Endodermal cell (in vitro differentiated cells): Measurements from ENCODE around the gene ARAP3. TPM values are rescaled to one million over a fixed set of nuclear protein-coding genes. Genes with fewer than 3 reads are reported as not detected.

ENCODE experiments used
- DNase-seq: peaks from one replicate; pipeline ENCODE4 v3.0.0-alpha.2; 2017
- H3K27ac ChIP-seq: 2 replicates; pipeline ENCODE4 v1.5.1; 2013; ENCODE audit warnings: mild to moderate bottlenecking, low read depth, low read length, moderate library complexity
- H3K27me3 ChIP-seq: 2 replicates; pipeline ENCODE4 v1.6.1; 2013; ENCODE audit warnings: mild to moderate bottlenecking, low read length, moderate library complexity; ENCODE audit not compliant: insufficient read depth, control insufficient read depth, poor library complexity, severe bottlenecking
- H3K36me3 ChIP-seq: 2 replicates; pipeline ENCODE4 v1.7.0; 2013; ENCODE audit warnings: mild to moderate bottlenecking, low read length, moderate library complexity; ENCODE audit not compliant: control insufficient read depth, insufficient read depth
- H3K4me1 ChIP-seq: one replicate; pipeline ENCODE4 v1.7.0; 2013; ENCODE audit warnings: low read length; ENCODE audit not compliant: control insufficient read depth, insufficient read depth
- H3K4me3 ChIP-seq: 2 replicates; pipeline ENCODE4 v1.5.1; 2013; ENCODE audit warnings: mild to moderate bottlenecking, low read length, moderate library complexity
- H3K9ac ChIP-seq: 2 replicates; pipeline ENCODE4 v1.6.1; 2013; ENCODE audit warnings: mild to moderate bottlenecking, low read length, moderate library complexity; ENCODE audit not compliant: poor library complexity, severe bottlenecking; ENCODE audit errors: extremely low read depth
- H3K9me3 ChIP-seq: 2 replicates; pipeline ENCODE4 v1.6.1; 2013; ENCODE audit warnings: mild to moderate bottlenecking, low read length, moderate library complexity; ENCODE audit not compliant: control insufficient read depth
- H3K27ac Mint-ChIP-seq: 2 replicates; pipeline ENCODE4 v1.8.0; 2020; ENCODE audit warnings: mixed read lengths
- H3K27me3 Mint-ChIP-seq: 2 replicates; pipeline ENCODE4 v1.8.0; 2021; ENCODE audit warnings: mild to moderate bottlenecking, mixed read lengths; ENCODE audit not compliant: insufficient read depth
- H3K36me3 Mint-ChIP-seq: 2 replicates; pipeline ENCODE4 v1.8.0; 2020; ENCODE audit warnings: low read depth, mixed read lengths
- H3K4me1 Mint-ChIP-seq: 2 replicates; pipeline ENCODE4 v1.8.0; 2020; ENCODE audit warnings: mixed read lengths
- H3K4me3 Mint-ChIP-seq: 2 replicates; pipeline ENCODE4 v1.8.0; 2020; ENCODE audit warnings: mild to moderate bottlenecking, moderate library complexity, mixed read lengths
- H3K9me3 Mint-ChIP-seq: 2 replicates; pipeline ENCODE4 v1.8.0; 2020; ENCODE audit warnings: mild to moderate bottlenecking, mixed read lengths
- CTCF ChIP-seq: fragments of 200-600 bp; sonication (generic); conservative IDR thresholded peaks from 2 replicates; pipeline ENCODE4 v1.5.0; 2021; ENCODE audit warnings: antibody characterized with exemption, mild to moderate bottlenecking
- WGBS, 2 experiments: methylation state at CpG; one replicate each; pipeline versions ENCODE4 v1.1.5 to v1.1.7; 2013; ENCODE audit warnings: missing lambda C conversion rate in 2 of 2, mixed read lengths in 1 of 2; ENCODE audit not compliant: insufficient coverage in 1 of 2, insufficient read length in 1 of 2; 5-methylcytosine and 5-hydroxymethylcytosine counted together
- total RNA-seq, 2 donors: library from RNA; stranded (reverse); fragmentation: NEBNext Ultra II Directional in 1 of 2; extraction: Animal tissue kit (Norgen Biotek cat#: 25700) in 1 of 2; gene quantifications; 2 replicates in 1 of 2; 3 replicates in 1 of 2; pipeline ENCODE4 v1.2.1, GENCODE V29; 2021

The ARAP3 gene
- total RNA-seq, 2 donors from 2014 or later = 32.5 to 41.3 TPM

- H3K36me3 Mint-ChIP-seq = peaks cover 17% of the 10 kb centered on the region
- H3K9me3 ChIP-seq = no peaks in the 10 kb centered on the region
- peak overlapping the region; percentile 90 for H3K9ac ChIP-seq
- H3K9me3 Mint-ChIP-seq = no peaks in the 10 kb centered on the region
- no peaks in the 10 kb centered on the region for H3K27me3 Mint-ChIP-seq
- H3K4me3 ChIP-seq = peak overlapping the region; percentile 83
- peak overlapping the region; percentile 94 for H3K4me3 Mint-ChIP-seq
- no peaks in the 10 kb centered on the region for H3K27me3 ChIP-seq
- WGBS, 2 experiments = 35% methylated on average over 9 of the region's 9 CpGs; no CpG with 5 or more reads in 1 of the 2 experiments
- H3K4me1 Mint-ChIP-seq = peaks cover 41% of the 10 kb centered on the region
- no peak for TF ChIP-seq CTCF
- no peak overlapping the region for H3K27ac ChIP-seq
- no peak for DNase-seq
- H3K27ac Mint-ChIP-seq = peak overlapping the region; percentile 97
- H3K4me1 ChIP-seq = peaks cover 9% of the 10 kb centered on the region
- peaks cover 31% of the 10 kb centered on the region for H3K36me3 ChIP-seq
Observed at GRCh38 chr5:141617682-141618029, 64.4 kb downstream of the ARAP3 start.

- Mint-ChIP-seq H3K9me3 (no peaks in the 10 kb centered on the region), H3K36me3 (peaks cover 12% of the 10 kb centered on the region), H3K4me1 (peaks cover 41% of the 10 kb centered on the region), H3K27ac (peak overlapping the region; percentile 97), H3K4me3 (peak overlapping the region; percentile 94), H3K27me3 (no peaks in the 10 kb centered on the region)
- DNase-seq = no peak
- Histone ChIP-seq H3K4me3 (peak overlapping the region; percentile 83), H3K9ac (peak overlapping the region; percentile 90), H3K27ac (no peak overlapping the region), H3K9me3 (no peaks in the 10 kb centered on the region), H3K4me1 (peaks cover 9% of the 10 kb centered on the region), H3K27me3 (no peaks in the 10 kb centered on the region), H3K36me3 (peaks cover 28% of the 10 kb centered on the region)
- 81% methylated on average over 2 of the region's 2 CpGs; no CpG with 5 or more reads in 1 of the 2 experiments for WGBS, 2 experiments
- no peak for TF ChIP-seq CTCF
Observed at GRCh38 chr5:141617128-141617527, 64.9 kb downstream of the ARAP3 start.

GRCh38 chr5:141615991-141616720 lies 65.9 kb downstream of the ARAP3 start:
- Histone ChIP-seq H3K4me3 (peak overlapping the region; percentile 83), H3K36me3 (peaks cover 23% of the 10 kb centered on the region), H3K27me3 (no peaks in the 10 kb centered on the region), H3K9me3 (no peaks in the 10 kb centered on the region), H3K4me1 (peaks cover 9% of the 10 kb centered on the region), H3K9ac (no peak overlapping the region), H3K27ac (no peak overlapping the region)
- TF ChIP-seq CTCF = no peak
- Mint-ChIP-seq H3K27ac (peak overlapping the region; percentile 79), H3K36me3 (peaks cover 9% of the 10 kb centered on the region), H3K4me3 (peak overlapping the region; percentile 94), H3K4me1 (peaks cover 43% of the 10 kb centered on the region), H3K27me3 (no peaks in the 10 kb centered on the region), H3K9me3 (no peaks in the 10 kb centered on the region)
- DNase-seq = no peak
- WGBS, 2 experiments = 86 to 89% methylated on average over 4 to 9 of the region's 9 CpGs
